ENCODE results near the gene EXD2. TPM values are rescaled to one million over a fixed set of nuclear protein-coding genes. Genes with fewer than 3 reads are reported as not detected.

Gene EXD2
- total and polyA plus RNA-seq, 2 experiments from 2014 or later, result 20.3 to 21.4 TPM

DNA sequence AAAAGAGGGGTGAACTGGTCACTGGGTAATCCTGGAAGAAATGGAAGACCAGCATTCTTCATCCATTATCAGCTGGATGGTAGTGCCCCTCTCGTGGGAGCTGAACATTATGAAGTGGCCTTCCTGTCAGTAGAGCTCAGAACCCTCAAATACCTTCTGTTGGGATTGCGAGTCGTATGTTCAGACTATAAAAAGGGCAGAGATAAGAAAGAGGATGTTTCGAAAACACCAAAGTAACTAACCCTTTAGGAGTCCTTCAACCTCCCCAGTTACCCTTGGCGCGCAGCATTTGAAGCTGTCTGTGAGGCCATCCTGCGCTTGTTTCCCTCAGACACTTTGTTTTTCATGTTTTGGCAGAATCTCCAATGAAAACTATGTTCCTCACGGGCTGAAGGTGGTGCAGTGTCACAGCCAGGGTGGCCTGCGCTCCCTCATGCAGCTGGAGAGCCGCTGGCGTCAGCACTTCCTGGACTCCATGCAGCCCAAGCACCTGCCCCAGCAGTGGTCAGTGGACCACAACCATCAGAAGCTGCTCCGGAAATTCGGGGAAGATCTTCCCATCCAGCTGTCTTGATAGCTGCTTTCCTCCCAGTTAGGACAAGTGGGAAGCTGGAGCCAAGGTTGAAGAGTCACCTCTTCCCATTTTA lies 49.4 kb downstream of the EXD2 start:
- Histone ChIP-seq H3K27me3 (no peaks in the 10 kb centered on the region), H3K9me3 (ENCODE audit: low read depth) (no peaks in the 10 kb centered on the region), H3K4me1 (ENCODE audit: low read depth) (peaks cover 12% of the 10 kb centered on the region), H3K36me3 (peaks cover 25% of the 10 kb centered on the region), H3K27ac (peak overlapping the region; percentile 81), H3K4me3 (no peak overlapping the region)
- TF ChIP-seq, protein P1, sequence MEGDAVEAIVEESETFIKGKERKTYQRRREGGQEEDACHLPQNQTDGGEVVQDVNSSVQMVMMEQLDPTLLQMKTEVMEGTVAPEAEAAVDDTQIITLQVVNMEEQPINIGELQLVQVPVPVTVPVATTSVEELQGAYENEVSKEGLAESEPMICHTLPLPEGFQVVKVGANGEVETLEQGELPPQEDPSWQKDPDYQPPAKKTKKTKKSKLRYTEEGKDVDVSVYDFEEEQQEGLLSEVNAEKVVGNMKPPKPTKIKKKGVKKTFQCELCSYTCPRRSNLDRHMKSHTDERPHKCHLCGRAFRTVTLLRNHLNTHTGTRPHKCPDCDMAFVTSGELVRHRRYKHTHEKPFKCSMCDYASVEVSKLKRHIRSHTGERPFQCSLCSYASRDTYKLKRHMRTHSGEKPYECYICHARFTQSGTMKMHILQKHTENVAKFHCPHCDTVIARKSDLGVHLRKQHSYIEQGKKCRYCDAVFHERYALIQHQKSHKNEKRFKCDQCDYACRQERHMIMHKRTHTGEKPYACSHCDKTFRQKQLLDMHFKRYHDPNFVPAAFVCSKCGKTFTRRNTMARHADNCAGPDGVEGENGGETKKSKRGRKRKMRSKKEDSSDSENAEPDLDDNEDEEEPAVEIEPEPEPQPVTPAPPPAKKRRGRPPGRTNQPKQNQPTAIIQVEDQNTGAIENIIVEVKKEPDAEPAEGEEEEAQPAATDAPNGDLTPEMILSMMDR (IDR thresholded peaks at IDR 0.05; ENCODE audit: low read depth, low read length), result no peak
- peak in 1 of 2 donors; percentile 40 for DNase-seq (ENCODE audit: low read depth in 1 of 2, low spot score in 1 of 2)

DNA sequence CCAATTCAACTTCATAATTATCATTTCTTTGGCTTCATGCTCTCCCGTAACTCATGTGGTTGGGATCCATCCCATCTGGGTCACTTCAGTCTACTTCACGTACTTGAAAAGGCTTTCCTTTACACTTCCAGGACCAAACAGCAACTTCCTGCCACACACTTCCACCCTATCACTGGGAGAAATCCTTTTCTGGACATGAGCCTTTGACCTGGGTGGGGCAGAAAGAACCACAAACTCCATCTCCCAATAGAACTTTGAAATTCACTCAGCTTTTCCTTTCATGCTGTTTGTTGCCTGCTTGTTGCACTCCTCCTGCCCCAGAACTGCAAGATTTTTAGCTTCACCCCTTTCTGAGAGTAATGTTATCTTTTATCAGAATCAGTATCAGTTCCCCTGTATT lies 50.3 kb downstream of the EXD2 start:
- DNase-seq (ENCODE audit: low read depth in 1 of 2, low spot score in 1 of 2), result no peak
- H3K27me3 ChIP-seq, result no peaks in the 10 kb centered on the region
- peaks cover 17% of the 10 kb centered on the region for H3K36me3 ChIP-seq
- H3K4me1 ChIP-seq (ENCODE audit: low read depth), result peaks cover 12% of the 10 kb centered on the region
- no peaks in the 10 kb centered on the region for H3K9me3 ChIP-seq (ENCODE audit: low read depth)
- no peak overlapping the region for H3K4me3 ChIP-seq
- TF ChIP-seq, protein P1 (IDR thresholded peaks at IDR 0.05; ENCODE audit: low read depth, low read length), result no peak
- no peak overlapping the region for H3K27ac ChIP-seq

DNA sequence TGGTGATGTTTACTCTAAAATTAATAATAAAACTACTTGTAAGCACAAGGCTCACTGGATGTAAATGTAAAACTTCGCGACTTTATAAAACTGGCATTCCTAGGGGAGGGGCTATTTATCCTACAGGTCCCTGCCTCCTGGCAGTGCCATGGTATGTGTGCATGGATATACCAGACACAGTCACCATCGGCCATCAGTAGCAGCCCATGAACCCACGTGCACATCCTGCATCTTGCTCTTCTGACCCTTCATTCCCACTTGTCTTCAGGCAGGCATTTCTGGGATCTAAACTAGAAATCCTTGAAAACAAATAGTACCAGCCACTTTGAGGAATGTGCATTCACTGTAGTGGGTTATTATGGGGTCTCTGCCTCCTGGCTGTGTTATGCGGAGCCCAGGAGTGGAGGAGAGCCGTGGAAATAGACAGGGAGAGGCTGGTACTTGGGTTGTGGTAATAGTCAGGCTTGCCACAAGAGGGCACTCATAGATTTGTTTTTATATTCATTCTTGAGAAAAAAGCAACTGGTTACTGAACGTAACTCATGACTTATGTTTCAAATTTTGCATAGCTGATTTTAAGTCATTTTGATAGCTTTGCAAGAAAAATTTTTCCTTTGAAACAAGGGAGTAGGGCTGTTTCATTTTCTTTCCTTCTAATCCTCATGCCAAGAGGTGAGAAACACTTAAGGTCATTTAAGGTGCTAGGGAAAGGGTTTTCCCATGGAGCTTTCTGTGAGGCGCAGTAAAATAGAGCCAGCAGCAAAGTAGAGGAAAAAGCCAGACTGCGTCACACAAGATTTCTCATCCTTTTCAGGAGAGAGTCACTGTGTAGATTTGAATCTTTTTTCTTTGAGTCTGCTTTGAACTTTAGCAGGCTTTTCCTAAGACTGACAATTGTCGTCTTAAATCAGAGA lies 51.3 kb downstream of the EXD2 start:
- no peaks in the 10 kb centered on the region for H3K9me3 ChIP-seq (ENCODE audit: low read depth)
- no peak overlapping the region for H3K4me3 ChIP-seq
- DNase-seq (ENCODE audit: low read depth in 1 of 2, low spot score in 1 of 2), result peak; percentile 66 to 78
- H3K36me3 ChIP-seq, result peaks cover 10% of the 10 kb centered on the region
- H3K4me1 ChIP-seq (ENCODE audit: low read depth), result peaks cover 12% of the 10 kb centered on the region
- H3K27ac ChIP-seq, result no peak overlapping the region
- H3K27me3 ChIP-seq, result no peaks in the 10 kb centered on the region
- TF ChIP-seq, protein P1 (IDR thresholded peaks at IDR 0.05; ENCODE audit: low read depth, low read length), result peak; percentile 64

DNA sequence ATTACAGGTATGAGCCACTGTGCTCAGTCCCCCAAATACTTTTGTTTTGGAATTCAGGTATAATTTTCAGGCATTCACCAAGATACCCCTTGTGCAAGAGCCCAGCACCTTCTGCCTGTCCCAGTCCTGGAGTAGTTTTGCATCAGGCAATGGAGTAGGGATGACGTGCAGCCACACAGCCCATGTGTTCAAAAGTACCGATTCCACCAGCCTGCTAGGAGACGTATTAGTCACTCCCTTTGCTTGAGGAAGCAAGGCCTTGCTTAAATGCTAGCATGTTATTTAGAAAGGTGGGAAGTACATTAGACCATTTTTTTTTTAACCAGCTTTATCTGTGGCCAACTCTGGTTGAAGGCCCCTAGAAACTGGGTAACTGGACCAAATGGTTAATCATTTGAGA lies 53.6 kb downstream of the EXD2 start:
- Histone ChIP-seq H3K4me1 (ENCODE audit: low read depth) (peaks cover 12% of the 10 kb centered on the region), H3K4me3 (no peak overlapping the region), H3K27me3 (no peaks in the 10 kb centered on the region), H3K36me3 (no peaks in the 10 kb centered on the region), H3K9me3 (ENCODE audit: low read depth) (no peaks in the 10 kb centered on the region), H3K27ac (no peak overlapping the region)
- no peak for DNase-seq (ENCODE audit: low read depth in 1 of 2, low spot score in 1 of 2)
- TF ChIP-seq, protein P1 (IDR thresholded peaks at IDR 0.05; ENCODE audit: low read depth, low read length), result no peak

DNA sequence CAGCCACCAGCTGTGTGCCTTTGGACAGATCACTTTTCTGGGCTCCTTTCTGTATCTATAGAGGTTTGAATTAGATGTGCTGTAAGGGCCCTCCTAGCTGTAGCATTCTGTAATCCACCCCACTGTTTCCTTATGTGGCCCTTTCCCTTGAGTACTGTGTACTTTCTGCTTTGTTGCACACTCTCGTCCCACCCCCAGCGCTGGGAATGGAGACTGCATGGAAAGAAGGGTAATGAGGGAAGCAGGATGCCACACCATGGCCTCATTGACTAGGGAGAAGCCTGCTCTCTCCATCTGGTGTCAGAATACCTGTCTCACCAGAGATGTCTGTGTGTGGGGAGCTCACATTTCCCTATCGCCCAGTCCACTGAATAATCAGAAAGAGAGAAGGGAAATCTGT lies 55.0 kb downstream of the EXD2 start:
- no peak overlapping the region for H3K27ac ChIP-seq
- DNase-seq (ENCODE audit: low read depth in 1 of 2, low spot score in 1 of 2), result no peak
- H3K9me3 ChIP-seq (ENCODE audit: low read depth), result no peaks in the 10 kb centered on the region
- H3K4me1 ChIP-seq (ENCODE audit: low read depth), result no peaks in the 10 kb centered on the region
- no peaks in the 10 kb centered on the region for H3K36me3 ChIP-seq
- H3K4me3 ChIP-seq, result no peak overlapping the region
- TF ChIP-seq, protein P1 (IDR thresholded peaks at IDR 0.05; ENCODE audit: low read depth, low read length), result no peak
- H3K27me3 ChIP-seq, result no peaks in the 10 kb centered on the region

All from cardiac muscle cell (in vitro differentiated cells and primary cell).